ENCODE data around the gene FNDC3A.

FNDC3A gene

DNA sequence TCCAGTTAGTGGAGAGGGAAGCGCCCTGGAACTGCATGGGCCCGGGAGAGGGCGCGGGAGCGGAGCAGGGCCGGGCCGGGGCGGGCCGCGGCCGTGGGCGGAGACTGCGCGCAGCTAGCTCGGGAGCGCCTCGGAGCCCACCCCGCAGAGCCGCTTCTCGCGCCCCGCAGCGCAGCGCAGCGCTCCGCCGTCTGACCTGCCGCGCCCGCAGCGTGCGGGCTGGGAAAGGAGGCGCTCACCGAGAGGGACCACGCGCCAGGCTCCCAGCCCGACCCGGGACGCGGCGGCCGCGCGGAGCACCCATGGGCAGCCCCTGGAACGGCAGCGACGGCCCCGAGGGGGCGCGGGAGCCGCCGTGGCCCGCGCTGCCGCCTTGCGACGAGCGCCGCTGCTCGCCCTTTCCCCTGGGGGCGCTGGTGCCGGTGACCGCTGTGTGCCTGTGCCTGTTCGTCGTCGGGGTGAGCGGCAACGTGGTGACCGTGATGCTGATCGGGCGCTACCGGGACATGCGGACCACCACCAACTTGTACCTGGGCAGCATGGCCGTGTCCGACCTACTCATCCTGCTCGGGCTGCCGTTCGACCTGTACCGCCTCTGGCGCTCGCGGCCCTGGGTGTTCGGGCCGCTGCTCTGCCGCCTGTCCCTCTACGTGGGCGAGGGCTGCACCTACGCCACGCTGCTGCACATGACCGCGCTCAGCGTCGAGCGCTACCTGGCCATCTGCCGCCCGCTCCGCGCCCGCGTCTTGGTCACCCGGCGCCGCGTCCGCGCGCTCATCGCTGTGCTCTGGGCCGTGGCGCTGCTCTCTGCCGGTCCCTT is 244.5 kb downstream of the FNDC3A start, which contains the start of gene MLNR:
Gene MLNR, plus strand, starts transcription at position 303 of the 820 bp plus-strand sequence. Its CDS starts 0 bp downstream, at position 303.
- DNase-seq, result peak; percentile 46

DNA sequence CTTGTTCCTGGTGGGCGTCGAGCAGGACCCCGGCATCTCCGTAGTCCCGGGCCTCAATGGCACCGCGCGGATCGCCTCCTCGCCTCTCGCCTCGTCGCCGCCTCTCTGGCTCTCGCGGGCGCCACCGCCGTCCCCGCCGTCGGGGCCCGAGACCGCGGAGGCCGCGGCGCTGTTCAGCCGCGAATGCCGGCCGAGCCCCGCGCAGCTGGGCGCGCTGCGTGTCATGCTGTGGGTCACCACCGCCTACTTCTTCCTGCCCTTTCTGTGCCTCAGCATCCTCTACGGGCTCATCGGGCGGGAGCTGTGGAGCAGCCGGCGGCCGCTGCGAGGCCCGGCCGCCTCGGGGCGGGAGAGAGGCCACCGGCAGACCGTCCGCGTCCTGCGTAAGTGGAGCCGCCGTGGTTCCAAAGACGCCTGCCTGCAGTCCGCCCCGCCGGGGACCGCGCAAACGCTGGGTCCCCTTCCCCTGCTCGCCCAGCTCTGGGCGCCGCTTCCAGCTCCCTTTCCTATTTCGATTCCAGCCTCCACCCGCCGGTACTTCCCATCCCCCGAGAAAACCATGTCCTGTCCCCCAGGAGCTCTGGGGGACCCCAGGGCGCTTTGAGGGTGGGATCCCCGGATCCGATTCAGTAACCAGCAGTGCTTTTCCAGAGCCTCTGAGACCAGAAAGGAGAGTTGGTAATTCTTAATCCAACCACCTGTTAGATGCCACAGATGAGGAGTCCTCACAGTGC is 245.3 kb downstream of the FNDC3A start:
- no peak for DNase-seq

- no peak for DNase-seq
These were observed 245.9 kb downstream of the FNDC3A start for GRCh38 chr13:49221590-49221965.

DNA sequence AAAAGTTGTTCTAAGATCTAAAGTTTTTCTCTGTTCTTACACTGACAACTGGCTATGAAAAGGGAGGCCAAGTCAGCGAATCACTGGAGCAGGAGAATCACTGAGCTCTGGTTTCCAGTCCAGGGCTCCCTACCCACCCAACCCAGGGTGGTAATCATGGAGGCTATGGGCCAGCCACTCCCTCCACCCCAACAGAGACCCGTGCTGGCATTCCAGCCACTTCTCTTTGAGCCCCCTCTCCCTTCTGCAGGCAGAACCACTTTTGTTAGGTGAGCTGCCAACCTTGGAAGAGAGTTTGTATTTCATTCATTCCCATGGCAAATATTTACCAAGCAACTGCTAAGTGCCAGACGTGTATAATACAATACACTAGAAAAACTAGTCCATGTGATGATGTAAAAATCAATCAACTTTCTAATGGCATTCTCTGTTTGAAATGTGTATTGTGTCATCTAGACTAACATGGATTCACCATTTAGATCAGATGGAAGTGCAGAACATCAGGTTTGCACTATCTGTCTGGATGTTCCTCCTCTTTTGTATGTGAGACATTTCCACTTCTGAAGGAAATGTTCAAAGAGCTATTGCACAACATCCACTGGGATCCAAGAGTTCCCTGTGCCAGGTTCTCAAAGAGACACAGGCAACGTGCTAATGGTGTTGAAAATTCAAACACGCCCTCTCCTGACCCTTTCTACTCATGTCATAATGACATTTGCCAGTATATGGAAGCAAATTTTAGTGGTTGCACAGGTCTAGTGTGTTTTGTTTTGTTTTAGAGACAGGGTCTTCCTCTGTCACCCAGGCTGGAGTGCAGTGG is 249.7 kb downstream of the FNDC3A start:
- DNase-seq, result no peak

- DNase-seq, result no peak
These were observed 250.9 kb downstream of the FNDC3A start for GRCh38 chr13:49226613-49227012.

- DNase-seq, result no peak
These were observed 259.0 kb downstream of the FNDC3A start for GRCh38 chr13:49234741-49235140.

- DNase-seq, result no peak
These were observed 260.2 kb downstream of the FNDC3A start for GRCh38 chr13:49235856-49236431.

- no peak for DNase-seq
These were observed 262.9 kb downstream of the FNDC3A start for GRCh38 chr13:49238621-49239020.

- DNase-seq, result peak; percentile 39
These were observed 264.3 kb downstream of the FNDC3A start for GRCh38 chr13:49240017-49240416.

DNA sequence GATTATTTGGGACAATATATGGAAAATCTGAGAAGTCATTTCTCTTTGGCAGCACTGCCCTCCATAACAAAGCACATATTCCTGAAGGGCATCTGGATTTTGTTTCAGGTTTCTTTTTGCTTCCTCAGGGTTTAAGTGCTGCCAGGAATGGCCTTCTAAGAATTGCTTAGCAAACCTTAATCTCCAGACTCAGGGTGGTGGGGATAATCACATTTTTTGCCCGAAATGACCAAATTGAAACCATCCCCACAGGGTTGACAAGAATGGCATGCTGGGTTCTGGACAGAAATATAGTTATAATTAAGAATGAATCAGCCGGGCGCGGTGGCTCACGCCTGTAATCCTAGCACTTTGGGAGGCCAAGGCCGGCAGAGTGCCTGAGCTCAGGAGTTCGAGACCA is 265.6 kb downstream of the FNDC3A start:
- DNase-seq, result no peak

DNA sequence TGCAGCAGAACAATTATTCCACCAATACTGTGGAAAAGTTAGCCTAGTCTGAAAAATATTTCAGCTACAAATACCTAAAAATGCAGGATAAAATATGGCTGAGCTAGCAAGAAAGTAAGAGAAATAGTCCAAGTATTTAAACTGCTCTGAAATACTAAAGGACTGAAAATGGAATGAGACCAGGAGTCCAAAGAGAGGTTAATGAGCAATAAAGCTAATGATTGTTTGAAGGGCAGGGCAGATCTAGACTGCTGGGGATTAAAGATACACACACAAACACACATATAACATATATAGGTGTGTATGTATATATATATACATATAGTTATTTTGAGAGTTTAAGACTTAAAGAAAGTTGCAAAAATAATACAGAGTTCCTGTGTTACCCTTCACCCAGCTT is 269.4 kb downstream of the FNDC3A start:
- no peak for DNase-seq

DNA sequence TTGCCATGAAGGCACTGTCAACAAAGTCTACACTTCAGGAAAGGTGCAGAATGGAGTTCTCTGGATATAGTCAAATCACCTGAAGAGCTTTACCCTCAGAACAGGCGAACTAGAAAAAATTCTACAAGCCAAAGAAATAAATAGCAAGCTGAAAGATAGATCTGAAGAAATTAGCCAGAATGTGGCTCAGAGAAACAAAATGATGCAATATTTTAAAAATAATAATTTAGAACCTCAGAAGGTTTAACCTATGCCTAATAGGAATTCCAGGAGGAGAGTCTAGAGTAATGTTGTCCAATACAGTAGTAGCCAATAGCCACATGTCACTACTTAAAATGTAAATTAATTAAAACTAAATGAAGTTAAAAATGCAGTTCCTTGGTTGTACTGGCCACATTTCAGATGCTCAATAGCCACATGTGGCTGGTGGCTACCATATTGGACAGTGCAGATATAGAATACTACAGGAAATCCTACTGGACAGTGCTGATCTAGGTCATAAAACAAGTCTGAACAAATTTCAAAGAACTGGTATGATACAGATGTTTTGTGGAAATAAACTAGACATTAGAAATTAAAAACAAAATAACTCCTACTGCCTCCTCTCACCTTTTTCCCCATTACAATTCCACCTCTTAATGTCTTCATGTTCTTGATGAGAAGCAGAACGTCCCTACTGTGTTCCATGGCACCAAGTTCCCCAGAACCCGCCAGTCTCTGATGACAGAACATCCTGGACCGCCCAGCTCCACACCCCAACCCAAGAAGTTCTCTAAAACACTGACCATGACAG is 271.3 kb downstream of the FNDC3A start:
- DNase-seq, result no peak

DNA sequence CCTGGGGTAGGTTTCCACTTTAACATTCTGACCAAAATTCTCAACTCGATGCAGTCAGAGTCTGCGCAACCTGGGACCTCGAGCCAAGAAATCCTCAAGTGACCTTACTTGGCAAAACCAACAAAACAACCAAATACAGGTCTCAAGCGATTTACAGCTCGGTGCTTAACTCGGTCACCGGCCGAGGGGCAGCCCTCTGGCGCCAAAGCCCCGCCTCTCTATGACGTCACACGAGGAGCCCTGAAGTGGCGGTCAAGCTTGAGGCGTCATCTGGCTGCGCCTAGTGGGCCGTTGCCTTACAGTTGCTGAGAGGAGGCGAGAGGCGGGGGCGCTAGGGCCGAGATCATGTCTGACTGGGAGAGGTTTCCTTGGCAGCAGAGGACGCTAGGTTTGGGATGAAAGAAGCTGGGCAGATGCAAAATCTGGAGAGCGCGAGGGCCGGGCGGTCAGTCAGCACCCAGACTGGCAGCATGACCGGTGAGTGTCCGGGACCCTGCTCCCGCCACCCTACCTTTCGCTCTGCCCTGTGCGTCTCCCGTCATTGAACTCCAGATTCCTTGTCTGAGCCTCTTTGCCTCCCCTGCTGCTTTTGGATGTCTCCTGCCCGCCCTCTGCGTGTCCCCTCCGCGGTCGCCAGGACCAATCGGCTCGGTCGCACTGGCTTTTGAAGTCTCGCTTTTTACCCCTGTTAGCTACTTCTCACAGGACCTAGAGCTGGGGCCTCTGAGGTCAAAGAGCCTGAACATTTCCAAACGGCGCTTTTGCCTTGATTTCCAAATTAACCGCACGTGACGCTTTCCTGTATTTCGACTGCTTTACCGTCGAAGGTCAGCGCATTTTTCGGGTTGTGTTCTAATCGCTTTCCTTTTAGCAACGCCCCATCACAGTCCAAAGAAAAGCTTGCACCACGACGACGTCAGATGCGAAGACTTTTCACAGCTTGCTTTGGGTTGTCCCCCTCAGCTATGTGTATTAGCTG is 272.2 kb downstream of the FNDC3A start, which contains the start of gene CDADC1:
Gene CDADC1, plus strand, starts transcription at position 283 of the 979 bp plus-strand sequence. Its CDS starts 113 bp downstream, at position 396.
- DNase-seq, result peak; percentile 82

GRCh38 chr13:49248622-49249002 is 272.9 kb downstream of the FNDC3A start:
- DNase-seq, result no peak

GRCh38 chr13:49251326-49251725 is 275.6 kb downstream of the FNDC3A start:
- DNase-seq, result no peak

GRCh38 chr13:49253310-49253709 is 277.6 kb downstream of the FNDC3A start:
- DNase-seq, result no peak

DNA sequence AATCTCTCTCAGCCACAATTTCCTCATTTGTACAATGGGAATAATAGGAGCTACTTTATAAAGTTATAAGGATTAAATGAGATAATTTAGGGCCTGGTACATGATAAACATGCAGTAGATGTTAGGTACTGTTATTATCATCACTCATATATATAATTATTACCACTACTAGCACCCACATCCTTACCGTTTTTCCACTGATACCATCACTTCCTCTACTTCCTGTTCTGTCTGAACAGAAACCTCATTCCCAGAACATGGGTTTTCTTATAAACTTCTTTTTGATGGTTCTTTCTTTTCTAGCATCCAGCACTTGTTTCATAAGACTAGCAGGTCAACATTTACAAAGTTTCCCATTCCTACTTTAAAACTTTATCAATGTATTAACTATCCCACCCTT is 278.3 kb downstream of the FNDC3A start:
- DNase-seq, result no peak

- DNase-seq, result no peak
These were observed 281.1 kb downstream of the FNDC3A start for GRCh38 chr13:49256841-49257240.

DNA sequence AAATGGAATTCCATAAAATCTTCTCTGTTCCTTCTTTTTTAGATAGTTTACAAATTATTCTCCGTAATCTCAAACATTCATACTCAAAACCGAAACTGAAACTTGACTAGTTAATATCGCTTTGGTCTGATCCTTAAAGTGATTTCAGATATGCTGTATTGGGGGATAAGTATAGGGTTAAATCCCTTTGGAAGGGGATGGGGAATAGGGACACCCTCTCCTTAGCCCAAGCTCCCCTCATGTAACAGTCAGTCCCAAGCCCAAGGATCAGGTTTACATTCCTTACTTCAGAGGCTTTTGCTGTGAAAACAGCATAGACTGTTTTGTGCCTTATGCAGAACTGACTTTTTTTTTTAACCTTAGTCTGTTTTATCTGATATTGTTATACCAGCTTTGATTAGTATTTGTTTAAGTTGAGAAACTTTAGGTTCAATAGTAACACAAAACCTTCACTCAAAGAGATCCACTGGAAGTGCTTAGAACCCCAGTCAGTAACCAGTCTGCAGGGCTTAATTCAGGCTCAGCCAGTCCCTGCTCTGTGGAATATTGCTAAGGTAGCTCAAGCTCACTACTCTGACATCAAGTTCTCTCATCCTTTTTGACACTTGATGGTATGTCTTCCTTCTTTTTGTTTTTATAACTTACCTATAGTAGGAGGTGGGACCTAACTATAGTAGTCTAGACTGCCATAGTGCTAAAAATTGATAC is 282.5 kb downstream of the FNDC3A start:
- no peak for DNase-seq

Measured in activated CD4-positive, alpha-beta T cell treated with anti-CD3 and anti-CD28 coated beads, Interleukin-2, amount 50 U/mL, for 1 hour (primary cell).